ENCODE results near the gene TMEM208. TPM values are rescaled to one million over a fixed set of nuclear protein-coding genes. Genes with fewer than 3 reads are reported as not detected.
A peak's percentile ranks its signal among the peaks of the same experiment; 100 is the strongest.

The TMEM208 gene
- total RNA-seq, 4 donors from 2014 or later: 19.5 to 26.7 (median 23.8) TPM

- TF ChIP-seq POLR2A (IDR thresholded peaks at IDR 0.05; ENCODE audit: low read depth) (no peak), POLR2AphosphoS5 (IDR thresholded peaks at IDR 0.05) (no peak), EP300 (IDR thresholded peaks at IDR 0.05) (no peak)
- TF ChIP-seq, protein P1, sequence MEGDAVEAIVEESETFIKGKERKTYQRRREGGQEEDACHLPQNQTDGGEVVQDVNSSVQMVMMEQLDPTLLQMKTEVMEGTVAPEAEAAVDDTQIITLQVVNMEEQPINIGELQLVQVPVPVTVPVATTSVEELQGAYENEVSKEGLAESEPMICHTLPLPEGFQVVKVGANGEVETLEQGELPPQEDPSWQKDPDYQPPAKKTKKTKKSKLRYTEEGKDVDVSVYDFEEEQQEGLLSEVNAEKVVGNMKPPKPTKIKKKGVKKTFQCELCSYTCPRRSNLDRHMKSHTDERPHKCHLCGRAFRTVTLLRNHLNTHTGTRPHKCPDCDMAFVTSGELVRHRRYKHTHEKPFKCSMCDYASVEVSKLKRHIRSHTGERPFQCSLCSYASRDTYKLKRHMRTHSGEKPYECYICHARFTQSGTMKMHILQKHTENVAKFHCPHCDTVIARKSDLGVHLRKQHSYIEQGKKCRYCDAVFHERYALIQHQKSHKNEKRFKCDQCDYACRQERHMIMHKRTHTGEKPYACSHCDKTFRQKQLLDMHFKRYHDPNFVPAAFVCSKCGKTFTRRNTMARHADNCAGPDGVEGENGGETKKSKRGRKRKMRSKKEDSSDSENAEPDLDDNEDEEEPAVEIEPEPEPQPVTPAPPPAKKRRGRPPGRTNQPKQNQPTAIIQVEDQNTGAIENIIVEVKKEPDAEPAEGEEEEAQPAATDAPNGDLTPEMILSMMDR (IDR thresholded peaks at IDR 0.05): no peak
- Histone ChIP-seq H3K9me3 (no peaks in the 10 kb centered on the region), H3K27me3 (no peaks in the 10 kb centered on the region), H3K36me3 (peaks cover 0 to 14% (median 0%) of the 10 kb centered on the region in 4 donors), H3K4me3 (no peak overlapping the region), H3K27ac (replicated peaks in 1 of 4) (peak overlapping the region; percentile 58 to 70 (median 64)), H3K4me1 (peaks cover 13 to 35% (median 31%) of the 10 kb centered on the region in 4 donors)
- intact Hi-C loops (cut with DNase I): no loop called here
- WGBS: 77% methylated on average over 4 of the region's 4 CpGs
- DNase-seq (ENCODE audit: extremely low spot score): no peak
Observed at GRCh38 chr16:67277294-67277998, 50.5 kb downstream of the TMEM208 start.

DNA sequence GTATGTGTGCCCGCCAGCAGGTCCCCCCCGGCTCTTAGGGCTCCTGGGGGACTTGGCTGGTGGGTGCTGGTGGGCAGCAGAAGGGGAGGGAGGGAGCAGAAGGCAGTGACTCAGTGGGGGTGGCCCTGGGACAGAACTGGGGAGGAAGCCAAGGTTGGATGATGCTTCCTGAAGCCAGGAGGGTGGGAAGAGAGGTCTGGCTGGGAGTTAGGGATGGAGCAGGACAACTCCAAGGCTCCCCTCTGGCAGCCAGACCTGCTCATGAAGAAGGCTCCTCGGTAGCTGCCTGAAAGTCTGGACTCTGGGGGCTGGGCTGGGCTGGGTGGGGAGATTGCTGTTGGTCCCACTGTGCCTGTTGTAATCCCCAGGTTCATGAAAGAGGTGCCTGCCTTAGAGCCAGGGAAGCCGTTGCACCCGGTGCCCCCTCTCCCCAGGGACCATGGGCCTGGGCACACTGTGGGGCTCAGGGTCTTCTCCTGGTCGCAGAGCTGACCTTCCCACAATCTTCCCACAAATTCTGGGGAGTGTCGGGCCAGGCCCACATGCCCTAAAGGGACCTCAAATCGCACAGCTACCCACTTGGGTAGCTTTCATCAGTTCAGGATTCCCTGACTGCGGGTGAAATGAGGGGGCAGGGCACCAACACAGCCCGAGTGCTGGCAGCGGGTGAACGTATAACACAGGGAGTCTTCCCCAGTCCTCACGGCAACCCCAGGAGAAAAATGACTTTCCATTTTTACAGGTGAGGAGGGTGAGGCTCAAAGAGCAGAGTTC, 51.3 kb downstream of the TMEM208 start:
- Histone ChIP-seq H3K9me3 (no peaks in the 10 kb centered on the region), H3K4me3 (peak overlapping the region; percentile 64 to 81 (median 68)), H3K27me3 (no peaks in the 10 kb centered on the region), H3K4me1 (peaks cover 13 to 35% (median 31%) of the 10 kb centered on the region in 4 donors), H3K36me3 (peaks cover 0 to 14% (median 0%) of the 10 kb centered on the region in 4 donors), H3K27ac (replicated peaks in 1 of 4) (peak overlapping the region; percentile 58 to 70 (median 64))
- no peak for DNase-seq (ENCODE audit: extremely low spot score)
- 51% methylated on average over 7 of the region's 13 CpGs for WGBS
- no peak for TF ChIP-seq EP300 (IDR thresholded peaks at IDR 0.05)
- no peak for TF ChIP-seq POLR2A (IDR thresholded peaks at IDR 0.05; ENCODE audit: low read depth)
- TF ChIP-seq POLR2AphosphoS5 (IDR thresholded peaks at IDR 0.05): no peak
- TF ChIP-seq, protein P1 (IDR thresholded peaks at IDR 0.05): no peak
- intact Hi-C loops (cut with DNase I): no loop called here

Small RNA genes within 50 kb of the gene (small RNA-seq; reads per million reads assigned to genes)
- gene MIR328: 14.3 to 18.9 (median 14.4) reads per million in 3 donors

Other genes with a start within 250 kb of the TMEM208 start
- gene CES4A, start 238.5 kb upstream of the TMEM208 start, total RNA-seq: 1 to 10 TPM; 2.7 to 4.0 (median 3.3) TPM
- gene CBFB, start 198.0 kb upstream of the TMEM208 start, total RNA-seq: 10 to 100 TPM; 20.6 to 39.8 (median 30.6) TPM
- 10 to 100 TPM; 11.4 to 23.7 (median 17.1) TPM for gene PHAF1, start 117.2 kb upstream of the TMEM208 start, total RNA-seq
- 10 to 100 TPM; 17.4 to 26.1 (median 19.2) TPM for gene B3GNT9, start 76.1 kb upstream of the TMEM208 start, total RNA-seq
- 10 to 100 TPM; 26.6 to 53.4 (median 42.7) TPM for gene TRADD, start 67.2 kb upstream of the TMEM208 start, total RNA-seq
- gene FBXL8, start 67.2 kb upstream of the TMEM208 start, total RNA-seq: 10 to 100 TPM; 10.3 to 22.1 (median 15.1) TPM
- 10 to 100 TPM; 27.3 to 61.9 (median 41.1) TPM for gene HSF4, start 62.4 kb upstream of the TMEM208 start, total RNA-seq
- 10 to 100 TPM; 40.6 to 58.2 (median 45.4) TPM for gene NOL3, start 56.6 kb upstream of the TMEM208 start, total RNA-seq
- gene MATCAP1, start 43.2 kb upstream of the TMEM208 start, total RNA-seq: 10 to 100 TPM in 2 of 4 donors, 1 to 10 TPM in 2; 7.8 to 17.7 (median 11.2) TPM
- 1 to 10 TPM; 1.2 to 4.0 (median 2.1) TPM for gene EXOC3L1, start 37.0 kb upstream of the TMEM208 start, total RNA-seq
- 10 to 100 TPM; 54.8 to 96.9 (median 93.1) TPM for gene E2F4, start 35.0 kb upstream of the TMEM208 start, total RNA-seq
- gene ELMO3, start 28.0 kb upstream of the TMEM208 start, total RNA-seq: under 1 TPM; 0.33 to 0.83 (median 0.60) TPM
- gene FHOD1, start 20.4 kb downstream of the TMEM208 start, total RNA-seq: 10 to 100 TPM in 2 of 4 donors, 1 to 10 TPM in 2; 8.0 to 15.6 (median 10.0) TPM
- under 1 TPM; 0.13 to 0.69 (median 0.37) TPM for gene SLC9A5, start 21.8 kb downstream of the TMEM208 start, total RNA-seq
- 1 to 10 TPM; 3.0 to 8.7 (median 3.2) TPM for gene PLEKHG4, start 52.4 kb downstream of the TMEM208 start, total RNA-seq
- not detected for gene KCTD19, start 99.6 kb downstream of the TMEM208 start, total RNA-seq
- under 1 TPM in 1 of 4 donors, not detected in 3; 0.33 TPM for gene LRRC36, start 99.7 kb downstream of the TMEM208 start, total RNA-seq
- 100 to 1,000 TPM in 1 of 4 donors, 10 to 100 TPM in 3; 32.0 to 116 (median 41.3) TPM for gene TPPP3, start 166.4 kb downstream of the TMEM208 start, total RNA-seq
- gene ZDHHC1, start 189.3 kb downstream of the TMEM208 start, total RNA-seq: 10 to 100 TPM; 11.6 to 27.5 (median 20.8) TPM
- 1 to 10 TPM in 2 of 4 donors, under 1 TPM in 1, not detected in 1; 0.42 to 2.2 (median 1.1) TPM for gene HSD11B2, start 204.0 kb downstream of the TMEM208 start, total RNA-seq